IMR-90 (cell line): ENCODE data around the gene TBXAS1. TPM values are rescaled to one million over a fixed set of nuclear protein-coding genes. Genes with fewer than 3 reads are reported as not detected.

ENCODE experiments used
- ATAC-seq: fragments of 200-7000 bp; cut with Tn5 transposase; 2 replicates; pipeline ENCODE4 v1.9.1; 2020; ENCODE audit warnings: low read depth, mild to moderate bottlenecking, moderate library complexity
- BruUV-seq: library from RNA; stranded (reverse); fragments of 400-500 nt; replicated peaks from 2 replicates; lab custom pipeline; 2021; lab: Mats Ljungman, UMichigan
- CTCF ChIA-PET: fragments of 300-600 bp; formaldehyde crosslinking; extraction: SDS; loops from one replicate; lab custom pipeline; 2021; ENCODE audit warnings: antibody characterized with exemption; lab: Yijun Ruan, JAX
- POLR2A ChIA-PET: fragments of 300-600 bp; sonication (Branson Sonifier 250); formaldehyde crosslinking; loops from one replicate; lab custom pipeline; 2022; ENCODE audit warnings: antibody characterized with exemption; ENCODE audit not compliant: unreplicated experiment; lab: Charles Lee
- DNase-seq: peaks from one replicate; pipeline ENCODE4 v3.0.0; 2013
- H2AFZ ChIP-seq: replicated peaks from 2 replicates; pipeline ENCODE3; 2013; ENCODE audit warnings: low read length, mild to moderate bottlenecking; ENCODE audit not compliant: poor library complexity
- H2AK5ac ChIP-seq: 2 replicates; pipeline ENCODE4 v1.6.1; 2013; ENCODE audit warnings: low read depth, low read length, inconsistent platforms
- H2AK9ac ChIP-seq: replicated peaks from 2 replicates; pipeline ENCODE3; 2013; ENCODE audit warnings: mild to moderate bottlenecking, low read depth, low read length, moderate library complexity; ENCODE audit not compliant: poor library complexity
- H2BK120ac ChIP-seq: 2 replicates; pipeline ENCODE4 v1.6.1; 2013; ENCODE audit warnings: low read depth, low read length, inconsistent platforms
- H2BK15ac ChIP-seq: 3 replicates; pipeline ENCODE4 v1.6.1; 2013; ENCODE audit warnings: low read depth, low read length, inconsistent platforms
- H2BK20ac ChIP-seq: 2 replicates; pipeline ENCODE4 v1.6.1; 2013; ENCODE audit warnings: low read depth, mild to moderate bottlenecking, inconsistent platforms, low read length, moderate library complexity
- H2BK5ac ChIP-seq: 2 replicates; pipeline ENCODE4 v1.6.1; 2013; ENCODE audit warnings: mild to moderate bottlenecking, low read depth, low read length, inconsistent platforms; ENCODE audit not compliant: poor library complexity, severe bottlenecking
- H3K14ac ChIP-seq: replicated peaks from 2 replicates; pipeline ENCODE4 v1.6.1; 2013; ENCODE audit warnings: low read depth, low read length, inconsistent platforms
- H3K18ac ChIP-seq: 2 replicates; pipeline ENCODE4 v1.6.1; 2013; ENCODE audit warnings: low read depth, low read length, control low read depth
- H3K23ac ChIP-seq: 2 replicates; pipeline ENCODE4 v1.6.1; 2013; ENCODE audit warnings: low read depth, low read length, inconsistent platforms
- H3K27ac ChIP-seq: 2 replicates; pipeline ENCODE4 v1.5.1; 2013; ENCODE audit warnings: mild to moderate bottlenecking, control low read depth, low read length; ENCODE audit not compliant: insufficient read depth
- H3K27me3 ChIP-seq: 2 replicates; pipeline ENCODE4 v1.6.1; 2013; ENCODE audit warnings: low read length; ENCODE audit not compliant: control insufficient read depth, insufficient read depth
- H3K36me3 ChIP-seq: 2 replicates; pipeline ENCODE4 v1.6.1; 2013; ENCODE audit warnings: low read length, mixed read lengths; ENCODE audit not compliant: control insufficient read depth, insufficient read depth
- H3K4ac ChIP-seq: 2 replicates; pipeline ENCODE4 v1.6.1; 2013; ENCODE audit warnings: low read depth, low read length, inconsistent platforms
- H3K4me1 ChIP-seq: 2 replicates; pipeline ENCODE4 v1.6.1; 2013; ENCODE audit warnings: low read length, mixed read lengths; ENCODE audit not compliant: control insufficient read depth, insufficient read depth
- H3K4me2 ChIP-seq: 2 replicates; pipeline ENCODE4 v1.6.1; 2013; ENCODE audit warnings: low read depth, mild to moderate bottlenecking, control low read depth, low read length, moderate library complexity
- H3K4me3 ChIP-seq: 2 replicates; pipeline ENCODE4 v1.5.1; 2013; ENCODE audit warnings: low read depth, mild to moderate bottlenecking, control low read depth, low read length, moderate library complexity; ENCODE audit not compliant: insufficient read depth
- H3K56ac ChIP-seq: 2 replicates; pipeline ENCODE4 v1.6.1; 2013; ENCODE audit warnings: low read length, inconsistent platforms; ENCODE audit not compliant: insufficient read depth; ENCODE audit errors: extremely low read depth
- H3K79me1 ChIP-seq, 2 experiments: 2 replicates each; pipeline ENCODE4 v1.6.1; 2013; ENCODE audit warnings: low read length in 2 of 2, inconsistent platforms in 1 of 2, low read depth in 1 of 2
- H3K9ac ChIP-seq: 2 replicates; pipeline ENCODE4 v1.6.1; 2013; ENCODE audit warnings: low read depth, low read length, control low read depth
- H3K9me1 ChIP-seq: 2 replicates; pipeline ENCODE4 v1.6.1; 2013; ENCODE audit warnings: low read length, inconsistent platforms; ENCODE audit not compliant: insufficient read depth
- H3K9me3 ChIP-seq: 2 replicates; pipeline ENCODE4 v1.6.1; 2013; ENCODE audit warnings: low read length; ENCODE audit not compliant: control insufficient read depth, insufficient read depth
- H4K20me1 ChIP-seq: 2 replicates; pipeline ENCODE4 v1.6.1; 2013; ENCODE audit warnings: low read length, inconsistent platforms; ENCODE audit not compliant: insufficient read depth
- H4K5ac ChIP-seq: 2 replicates; pipeline ENCODE4 v1.6.1; 2013; ENCODE audit warnings: mild to moderate bottlenecking, low read depth, low read length, control low read depth
- H4K8ac ChIP-seq, 2 experiments: 2 replicates each; pipeline ENCODE4 v1.6.1; 2013; ENCODE audit warnings: low read depth in 2 of 2, low read length in 2 of 2, control low read depth in 1 of 2, inconsistent platforms in 1 of 2
- H4K91ac ChIP-seq: 2 replicates; pipeline ENCODE4 v1.6.1; 2013; ENCODE audit warnings: low read depth, low read length, inconsistent platforms; ENCODE audit not compliant: insufficient read depth
- CHD1 ChIP-seq: IDR thresholded peaks from 2 replicates; pipeline ENCODE4 v1.6.1; 2012; ENCODE audit warnings: low read depth, low read length, improper control_type of control experiment
- MAFK ChIP-seq: IDR thresholded peaks from 2 replicates; pipeline ENCODE4 v1.6.1; 2012; ENCODE audit warnings: low read depth, low read length, improper control_type of control experiment
- WGBS, 2 experiments: methylation state at CpG; one replicate each; pipeline versions ENCODE4 v1.1.5 to v1.1.7; 2013; ENCODE audit warnings: missing lambda C conversion rate in 2 of 2; ENCODE audit not compliant: insufficient read length in 1 of 2; ENCODE audit errors: extremely low coverage in 2 of 2; 5-methylcytosine and 5-hydroxymethylcytosine counted together
- dilution Hi-C: fragments of 300-500 bp; cut with HindIII; formaldehyde crosslinking; loops from one replicate; pipeline ENCODE4 v1.14.3; 2018; ENCODE audit warnings: low sequenced_read_pairs; ENCODE audit not compliant: unreplicated experiment
- in situ Hi-C: fragments of 300-500 bp; cut with MboI; formaldehyde crosslinking; loops from 3 replicates; pipeline ENCODE4 v1.14.3; 2019; ENCODE audit warnings: low sequenced_read_pairs, inconsistent platforms, mixed read lengths
- intact Hi-C: fragments of 100-400 bp; cut with micrococcal nuclease; formaldehyde crosslinking; loops from 2 replicates; pipeline ENCODE4 v1.10.0; 2022
- polyA plus RNA-seq, 3 experiments: library from polyadenylated mRNA; depleted of rRNA; stranded (reverse); fragments of >200 nt; gene quantifications; 2 replicates each; pipeline ENCODE4 v1.2.3, GENCODE V29; 2012; ENCODE audit warnings: low replicate concordance in 1 of 3
- total RNA-seq: library from RNA; depleted of rRNA; stranded (reverse); fragments of >200 nt; gene quantifications from 2 replicates; pipeline ENCODE4 v1.2.3, GENCODE V29; 2012
- TF ChIP-seq, protein P1 (sequence below): conservative IDR thresholded peaks from 2 replicates; pipeline ENCODE4 v1.5.1; 2012; ENCODE audit warnings: mild to moderate bottlenecking, low read depth, low read length, improper control_type of control experiment

TBXAS1 gene
- total and polyA plus RNA-seq, 2 of the 4 experiments (the other 2 are of a cell fraction) = 5.9 to 10.8 TPM

DNA sequence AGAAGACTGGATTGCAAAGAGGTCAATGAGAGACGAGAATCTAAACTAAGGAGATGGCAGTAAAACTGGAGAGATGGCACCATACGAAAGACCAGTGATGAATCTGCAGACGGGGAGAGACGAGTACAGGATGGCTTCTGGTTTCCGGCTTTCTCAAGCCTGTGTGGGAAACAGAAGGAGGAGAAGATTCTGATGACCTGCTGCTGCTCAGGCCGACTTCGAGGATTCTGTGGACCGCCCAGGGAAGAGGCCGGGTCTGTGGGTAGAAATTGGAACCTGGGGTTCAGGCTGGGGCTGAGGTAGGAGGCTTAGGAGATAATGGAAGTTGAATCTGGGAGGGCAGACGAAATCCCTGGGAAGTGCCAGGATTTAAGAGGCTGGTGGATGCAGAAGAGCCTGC lies 185.1 kb downstream of the TBXAS1 start:
- CTCF ChIA-PET = no interaction called here
- in situ Hi-C loops = no loop called here

More for the DNA sequence above, 185.1 kb downstream of the TBXAS1 start:
- no peaks in the 10 kb centered on the region for H3K36me3 ChIP-seq
- BruUV-seq = no TSS peak
- H3K4me1 ChIP-seq = no peaks in the 10 kb centered on the region
- no peak overlapping the region for H3K56ac ChIP-seq
- 84% methylated on average over 8 of the region's 10 CpGs; no CpG with 5 or more reads in 1 of the 2 experiments for WGBS, 2 experiments
- H3K79me1 ChIP-seq = no peaks in the 10 kb centered on the region
- ATAC-seq (no peak), DNase-seq (no peak)
- no peak overlapping the region for H3K4me3 ChIP-seq
- H4K8ac ChIP-seq = no peak overlapping the region
- H2BK120ac ChIP-seq = no peak overlapping the region
- H4K20me1 ChIP-seq = no peaks in the 10 kb centered on the region
- H3K9me1 ChIP-seq = 0 out of 2 replicates have a peak, but pooled peaks cover 2% of the 10 kb centered on the region
- intact Hi-C loops (no loop called here), dilution Hi-C loops (no loop called here)
- no peak overlapping the region for H3K4ac ChIP-seq
- TF ChIP-seq, protein P1, sequence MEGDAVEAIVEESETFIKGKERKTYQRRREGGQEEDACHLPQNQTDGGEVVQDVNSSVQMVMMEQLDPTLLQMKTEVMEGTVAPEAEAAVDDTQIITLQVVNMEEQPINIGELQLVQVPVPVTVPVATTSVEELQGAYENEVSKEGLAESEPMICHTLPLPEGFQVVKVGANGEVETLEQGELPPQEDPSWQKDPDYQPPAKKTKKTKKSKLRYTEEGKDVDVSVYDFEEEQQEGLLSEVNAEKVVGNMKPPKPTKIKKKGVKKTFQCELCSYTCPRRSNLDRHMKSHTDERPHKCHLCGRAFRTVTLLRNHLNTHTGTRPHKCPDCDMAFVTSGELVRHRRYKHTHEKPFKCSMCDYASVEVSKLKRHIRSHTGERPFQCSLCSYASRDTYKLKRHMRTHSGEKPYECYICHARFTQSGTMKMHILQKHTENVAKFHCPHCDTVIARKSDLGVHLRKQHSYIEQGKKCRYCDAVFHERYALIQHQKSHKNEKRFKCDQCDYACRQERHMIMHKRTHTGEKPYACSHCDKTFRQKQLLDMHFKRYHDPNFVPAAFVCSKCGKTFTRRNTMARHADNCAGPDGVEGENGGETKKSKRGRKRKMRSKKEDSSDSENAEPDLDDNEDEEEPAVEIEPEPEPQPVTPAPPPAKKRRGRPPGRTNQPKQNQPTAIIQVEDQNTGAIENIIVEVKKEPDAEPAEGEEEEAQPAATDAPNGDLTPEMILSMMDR = no peak
- no peak for TF ChIP-seq CHD1
- no peak for TF ChIP-seq MAFK
- H3K9ac ChIP-seq = no peak overlapping the region
- no peak overlapping the region for H2BK5ac ChIP-seq
- H3K18ac ChIP-seq = no peak overlapping the region
- no peak overlapping the region for H3K4me2 ChIP-seq
- no peak overlapping the region for H2AK5ac ChIP-seq
- no peak overlapping the region for H2BK20ac ChIP-seq
- H3K14ac ChIP-seq = no peak overlapping the region
- H3K27ac ChIP-seq = no peak overlapping the region
- no peak overlapping the region for H2AK9ac ChIP-seq
- H4K91ac ChIP-seq = no peak overlapping the region
- no peak overlapping the region for H4K5ac ChIP-seq
- POLR2A ChIA-PET = no interaction called here
- H3K27me3 ChIP-seq = peaks cover 15% of the 10 kb centered on the region
- H3K9me3 ChIP-seq = no peaks in the 10 kb centered on the region
- H3K23ac ChIP-seq = no peak overlapping the region
- no peak overlapping the region for H2AFZ ChIP-seq
- no peak overlapping the region for H2BK15ac ChIP-seq
